H9 (cell line): ENCODE data around the gene NMRK1. TPM values are rescaled to one million over a fixed set of nuclear protein-coding genes. Genes with fewer than 3 reads are reported as not detected.

Experiments used
- DNase-seq: peaks from one replicate; pipeline ENCODE4 v3.0.0-alpha.2; 2017
- H2AFZ ChIP-seq: one replicate; pipeline ENCODE4 v1.6.1; 2013; ENCODE audit warnings: mild to moderate bottlenecking, low read length, control low read depth, moderate library complexity
- H2AK5ac ChIP-seq: 2 replicates; pipeline ENCODE4 v1.6.1; 2013; ENCODE audit warnings: low read length, control low read depth, mixed read lengths; ENCODE audit not compliant: insufficient read length
- H2BK120ac ChIP-seq: one replicate; pipeline ENCODE4 v1.6.1; 2013; ENCODE audit warnings: low read depth, mild to moderate bottlenecking, low read length, control low read depth, inconsistent platforms; ENCODE audit not compliant: poor library complexity, severe bottlenecking
- H2BK12ac ChIP-seq: 2 replicates; pipeline ENCODE4 v1.6.1; 2013; ENCODE audit warnings: low read length, control low read depth, mixed read lengths, low read depth; ENCODE audit not compliant: insufficient read length
- H2BK15ac ChIP-seq: 2 replicates; pipeline ENCODE4 v1.6.1; 2013; ENCODE audit warnings: low read depth, low read length, control low read depth
- H2BK20ac ChIP-seq: one replicate; pipeline ENCODE4 v1.6.1; 2013; ENCODE audit warnings: low read depth, mild to moderate bottlenecking, low read length, control low read depth, inconsistent platforms; ENCODE audit not compliant: poor library complexity, severe bottlenecking
- H2BK5ac ChIP-seq: 2 replicates; pipeline ENCODE4 v1.6.1; 2013; ENCODE audit warnings: low read length, control low read depth, mixed read lengths; ENCODE audit not compliant: insufficient read length
- H3K14ac ChIP-seq: 2 replicates; pipeline ENCODE4 v1.6.1; 2013; ENCODE audit warnings: low read length, control low read depth; ENCODE audit not compliant: insufficient read depth
- H3K18ac ChIP-seq: 2 replicates; pipeline ENCODE4 v1.6.1; 2013; ENCODE audit warnings: low read depth, mild to moderate bottlenecking, mixed read lengths, low read length, control low read depth; ENCODE audit not compliant: insufficient read length
- H3K23ac ChIP-seq: 2 replicates; pipeline ENCODE4 v1.6.1; 2013; ENCODE audit warnings: low read length, control low read depth, mixed read lengths, low read depth; ENCODE audit not compliant: insufficient read length
- H3K23me2 ChIP-seq: 2 replicates; pipeline ENCODE4 v1.6.1; 2013; ENCODE audit warnings: low read depth, mild to moderate bottlenecking, mixed read lengths, low read length, control low read depth; ENCODE audit not compliant: insufficient read length, poor library complexity, severe bottlenecking
- H3K27ac ChIP-seq: 2 replicates; pipeline ENCODE4 v1.5.1; 2013; ENCODE audit warnings: low read length, control low read depth, mixed read lengths, low read depth; ENCODE audit not compliant: insufficient read length
- H3K27me3 ChIP-seq: 2 replicates; pipeline ENCODE4 v1.6.1; 2013; ENCODE audit warnings: low read length, control low read depth, inconsistent platforms; ENCODE audit not compliant: insufficient read depth
- H3K4ac ChIP-seq: 2 replicates; pipeline ENCODE4 v1.6.1; 2013; ENCODE audit warnings: low read depth, mild to moderate bottlenecking, control low read depth, inconsistent platforms, low read length, moderate library complexity
- H3K4me1 ChIP-seq: 2 replicates; pipeline ENCODE4 v1.6.1; 2013; ENCODE audit warnings: low read length, control low read depth, inconsistent platforms; ENCODE audit not compliant: insufficient read depth
- H3K4me2 ChIP-seq: 2 replicates; pipeline ENCODE4 v1.6.1; 2013; ENCODE audit warnings: low read length, control low read depth, mixed read lengths; ENCODE audit not compliant: insufficient read length, insufficient read depth
- H3K56ac ChIP-seq: 2 replicates; pipeline ENCODE4 v1.6.1; 2013; ENCODE audit warnings: low read depth, mild to moderate bottlenecking, mixed read lengths, low read length, control low read depth; ENCODE audit not compliant: insufficient read length
- H3K79me1 ChIP-seq: 2 replicates; pipeline ENCODE4 v1.6.1; 2013; ENCODE audit warnings: low read depth, mild to moderate bottlenecking, moderate library complexity, low read length, control low read depth, inconsistent platforms; ENCODE audit not compliant: insufficient read depth, poor library complexity, severe bottlenecking
- H3K79me2 ChIP-seq: 2 replicates; pipeline ENCODE4 v1.6.1; 2013; ENCODE audit warnings: low read length, control low read depth, inconsistent platforms; ENCODE audit not compliant: insufficient read depth
- H3K9ac ChIP-seq: 2 replicates; pipeline ENCODE4 v1.6.1; 2013; ENCODE audit warnings: low read length, control low read depth, mixed read lengths; ENCODE audit not compliant: insufficient read length; ENCODE audit errors: extremely low read depth
- H3K9me3 ChIP-seq: one replicate; pipeline ENCODE4 v1.6.1; 2013; ENCODE audit warnings: low read depth, low read length, inconsistent platforms; ENCODE audit not compliant: control insufficient read depth
- H3T11ph ChIP-seq: one replicate; pipeline ENCODE4 v1.6.1; 2013; ENCODE audit warnings: mild to moderate bottlenecking, low read length, control low read depth, inconsistent platforms
- H4K20me1 ChIP-seq: one replicate; pipeline ENCODE4 v1.6.1; 2013; ENCODE audit not compliant: control insufficient read depth, insufficient read length, insufficient read depth
- H4K5ac ChIP-seq: 2 replicates; pipeline ENCODE4 v1.6.1; 2013; ENCODE audit warnings: low read depth, mild to moderate bottlenecking, mixed read lengths, low read length, control low read depth; ENCODE audit not compliant: insufficient read length
- H4K8ac ChIP-seq: replicated peaks from 2 replicates; pipeline ENCODE4 v1.6.1; 2013; ENCODE audit warnings: low read length, control low read depth, mixed read lengths, low read depth; ENCODE audit not compliant: insufficient read length
- H4K91ac ChIP-seq: 2 replicates; pipeline ENCODE4 v1.6.1; 2013; ENCODE audit warnings: low read depth, mild to moderate bottlenecking, moderate library complexity, mixed read lengths, low read length, control low read depth; ENCODE audit not compliant: insufficient read length
- H3K27ac Mint-ChIP-seq, 3 experiments: 2 replicates in 2 of 3; 3 replicates in 1 of 3; pipeline ENCODE4 v1.8.0; 2020 to 2021; ENCODE audit warnings: mixed read lengths in 3 of 3, mild to moderate bottlenecking in 1 of 3, moderate library complexity in 1 of 3
- H3K27me3 Mint-ChIP-seq: 2 replicates; pipeline ENCODE4 v1.8.0; 2021; ENCODE audit warnings: low read depth, mild to moderate bottlenecking, moderate library complexity, mixed read lengths
- H3K36me3 Mint-ChIP-seq, 3 experiments: 2 replicates in 2 of 3; 3 replicates in 1 of 3; pipeline ENCODE4 v1.8.0; 2020 to 2021; ENCODE audit warnings: low read depth in 3 of 3, mixed read lengths in 3 of 3; ENCODE audit not compliant: insufficient read depth in 1 of 3
- H3K4me1 Mint-ChIP-seq, 2 experiments: 2 replicates each; pipeline ENCODE4 v1.8.0; 2020; ENCODE audit warnings: mixed read lengths in 2 of 2
- H3K4me3 Mint-ChIP-seq, 2 experiments: 2 replicates in 1 of 2; 3 replicates in 1 of 2; pipeline ENCODE4 v1.8.0; 2020 to 2021; ENCODE audit warnings: mild to moderate bottlenecking in 2 of 2, mixed read lengths in 2 of 2, moderate library complexity in 1 of 2
- H3K9me3 Mint-ChIP-seq, 2 experiments: 2 replicates in 1 of 2; 3 replicates in 1 of 2; pipeline ENCODE4 v1.8.0; 2020; ENCODE audit warnings: mild to moderate bottlenecking in 2 of 2, mixed read lengths in 2 of 2, moderate library complexity in 1 of 2
- WGBS: extraction: QIAGEN DNeasy Blood & Tissue Kit; methylation state at CpG from one replicate; pipeline ENCODE4 v1.1.7; 2013; ENCODE audit warnings: missing lambda C conversion rate, low lambda C conversion rate, mixed read lengths; ENCODE audit not compliant: insufficient read length; ENCODE audit errors: extremely low coverage; 5-methylcytosine and 5-hydroxymethylcytosine counted together
- total RNA-seq: library from RNA; stranded (reverse); gene quantifications from 2 replicates; pipeline ENCODE4 v1.2.1, GENCODE V29; 2021
- TF ChIP-seq, protein P1 (sequence below): fragments of 200-600 bp; sonication (generic); conservative IDR thresholded peaks from 3 replicates; pipeline ENCODE4 v1.8.0; 2021; ENCODE audit warnings: antibody characterized with exemption, mild to moderate bottlenecking

Gene NMRK1
- total RNA-seq, 1 experiment from 2014 or later = 3.0 TPM

DNA sequence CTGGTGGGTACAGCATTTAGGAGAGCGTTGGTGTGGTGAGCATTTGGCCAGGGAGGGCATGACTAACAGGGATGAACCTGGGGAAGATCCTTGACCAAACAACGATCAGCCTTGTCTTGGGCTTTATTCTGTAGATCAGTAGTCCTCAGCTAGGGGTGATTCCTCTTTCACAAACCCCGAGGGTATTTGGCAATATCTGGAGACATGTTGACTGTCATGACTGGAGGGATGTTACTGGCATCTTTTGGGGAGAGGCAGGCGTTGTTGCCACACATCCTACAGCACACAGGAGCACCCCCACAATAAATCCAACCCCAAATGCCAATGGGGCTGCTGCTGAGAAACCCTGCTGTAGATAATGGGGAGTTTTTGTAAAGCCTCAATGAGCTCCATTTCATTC, 44.3 kb upstream of the NMRK1 start:
- TF ChIP-seq, protein P1, sequence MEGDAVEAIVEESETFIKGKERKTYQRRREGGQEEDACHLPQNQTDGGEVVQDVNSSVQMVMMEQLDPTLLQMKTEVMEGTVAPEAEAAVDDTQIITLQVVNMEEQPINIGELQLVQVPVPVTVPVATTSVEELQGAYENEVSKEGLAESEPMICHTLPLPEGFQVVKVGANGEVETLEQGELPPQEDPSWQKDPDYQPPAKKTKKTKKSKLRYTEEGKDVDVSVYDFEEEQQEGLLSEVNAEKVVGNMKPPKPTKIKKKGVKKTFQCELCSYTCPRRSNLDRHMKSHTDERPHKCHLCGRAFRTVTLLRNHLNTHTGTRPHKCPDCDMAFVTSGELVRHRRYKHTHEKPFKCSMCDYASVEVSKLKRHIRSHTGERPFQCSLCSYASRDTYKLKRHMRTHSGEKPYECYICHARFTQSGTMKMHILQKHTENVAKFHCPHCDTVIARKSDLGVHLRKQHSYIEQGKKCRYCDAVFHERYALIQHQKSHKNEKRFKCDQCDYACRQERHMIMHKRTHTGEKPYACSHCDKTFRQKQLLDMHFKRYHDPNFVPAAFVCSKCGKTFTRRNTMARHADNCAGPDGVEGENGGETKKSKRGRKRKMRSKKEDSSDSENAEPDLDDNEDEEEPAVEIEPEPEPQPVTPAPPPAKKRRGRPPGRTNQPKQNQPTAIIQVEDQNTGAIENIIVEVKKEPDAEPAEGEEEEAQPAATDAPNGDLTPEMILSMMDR = no peak
- DNase-seq = no peak
- no peak overlapping the region for H3K18ac ChIP-seq
- no peak overlapping the region for H4K91ac ChIP-seq
- H3K27ac ChIP-seq = no peak overlapping the region
- no peak overlapping the region for H2BK5ac ChIP-seq
- no peak overlapping the region for H3K4me2 ChIP-seq
- Mint-ChIP-seq H3K4me3 (no peak overlapping the region), H3K36me3 (0 out of 7 replicates have a peak, but pooled peaks cover 0 to 3% (median 0%) of the 10 kb centered on the region in 3 experiments), H3K9me3 (no peaks in the 10 kb centered on the region), H3K4me1 (peaks cover 13 to 16% of the 10 kb centered on the region in 2 experiments), H3K27ac (no peak overlapping the region), H3K27me3 (no peaks in the 10 kb centered on the region)
- H2AFZ ChIP-seq = no peak overlapping the region
- H2AK5ac ChIP-seq = no peak overlapping the region
- no peak overlapping the region for H2BK15ac ChIP-seq
- H2BK20ac ChIP-seq = no peak overlapping the region
- H4K5ac ChIP-seq = no peak overlapping the region
- H3T11ph ChIP-seq = no peak overlapping the region
- no CpG with 5 or more reads among the region's 4 CpGs for WGBS
- no peaks in the 10 kb centered on the region for H3K23me2 ChIP-seq
- H3K9me3 ChIP-seq = no peaks in the 10 kb centered on the region
- H3K23ac ChIP-seq = no peak overlapping the region
- no peak overlapping the region for H3K14ac ChIP-seq
- H2BK12ac ChIP-seq = no peak overlapping the region
- no peak overlapping the region for H3K4ac ChIP-seq
- no peak overlapping the region for H4K8ac ChIP-seq
- no peak overlapping the region for H3K9ac ChIP-seq
- H3K79me1 ChIP-seq = no peaks in the 10 kb centered on the region
- no peak overlapping the region for H2BK120ac ChIP-seq
- no peaks in the 10 kb centered on the region for H4K20me1 ChIP-seq
- H3K27me3 ChIP-seq = no peaks in the 10 kb centered on the region
- H3K56ac ChIP-seq = no peak overlapping the region
- no peaks in the 10 kb centered on the region for H3K79me2 ChIP-seq
- H3K4me1 ChIP-seq = no peaks in the 10 kb centered on the region; the same call in 1 of the 2 replicates
